DOHH2 (cell line): ENCODE measurements around the gene FAM219A.

Source experiments
- CTCF ChIP-seq: fragments of 200-600 bp; sonication (generic); IDR thresholded peaks from one replicate; pipeline ENCODE4 v1.5.1; 2014; ENCODE audit warnings: antibody characterized with exemption, mild to moderate bottlenecking, low read depth, low read length; ENCODE audit not compliant: poor library complexity, severe bottlenecking
- EZH2phosphoT487 ChIP-seq: fragments of 200-600 bp; sonication (generic); IDR thresholded peaks from 2 replicates; pipeline ENCODE4 v1.6.1; 2017; ENCODE audit warnings: borderline replicate concordance, mild to moderate bottlenecking, antibody characterized with exemption, low read length, moderate library complexity, mixed read lengths

- TF ChIP-seq CTCF (no peak), EZH2phosphoT487 (no peak)
Observed at GRCh38 chr9:34490760-34491159, 32.4 kb upstream of the FAM219A start.
